ENCODE data around the gene IL13RA1. TPM values are rescaled to one million over a fixed set of nuclear protein-coding genes. Genes with fewer than 3 reads are reported as not detected.

Gene IL13RA1
- total and polyA plus RNA-seq, 10 of the 15 experiments (the other 5 are each of a cell fraction or from before 2014, with no cell fraction given): 2.3 to 14.2 (median 8.4) TPM

GRCh38 chrX:118740276-118740889 lies 13.0 kb downstream of the IL13RA1 start:
- CTCF ChIA-PET: interaction anchor here (0.6 to 1.2 kb wide), 4 partner anchors 10 to 12 kb away, joined by 3 to 4 read pairs (median 3); no protein-coding TSS in a partner anchor
- Histone ChIP-seq H3K79me2 (ENCODE audit: control insufficient read depth, insufficient read depth, low read length) (no peaks in the 10 kb centered on the region), H4K20me1 (ENCODE audit: control insufficient read depth, insufficient read depth) (no peaks in the 10 kb centered on the region; the same call in 1 of the 2 replicates), H3K27me3 (replicated peaks in 1 of 2; ENCODE audit: control insufficient read depth in 2 of 2, insufficient read depth in 2 of 2, low read length in 1 of 2) (0 out of 4 replicates have a peak, but pooled peaks cover 0 to 2% of the 10 kb centered on the region in 2 experiments), H3K9me3 (replicated peaks; ENCODE audit: control insufficient read depth, insufficient read depth, low read length) (peaks cover 1% of the 10 kb centered on the region; the same call in 2 of the 3 replicates), H3K4me1 (ENCODE audit: control insufficient read depth, insufficient read depth, low read length) (peaks cover 2% of the 10 kb centered on the region; the same call in 1 of the 2 replicates), H3K36me3 (ENCODE audit: control insufficient read depth in 2 of 2, insufficient read depth in 2 of 2, low read length in 1 of 2) (no peaks in the 10 kb centered on the region), H3K4me2 (ENCODE audit: control insufficient read depth, insufficient read depth) (no peak overlapping the region), H3K27ac (ENCODE audit: control insufficient read depth, insufficient read depth) (no peak overlapping the region), H3K4me3 (no peak overlapping the region), H2AFZ (ENCODE audit: control insufficient read depth, low read depth, low read length) (no peak overlapping the region), H3K9ac (ENCODE audit: control insufficient read depth, insufficient read depth, low read length) (no peak overlapping the region)
- SMC1A ChIA-PET (ENCODE audit: uncharacterized antibody, unreplicated experiment): interaction anchor here (1.2 to 5.3 kb wide), 3 partner anchors 10 to 14 kb away, joined by 3 to 21 read pairs (median 4); no protein-coding TSS in a partner anchor
- intact Hi-C loops (cut with micrococcal nuclease; ENCODE audit: unreplicated experiment) (no loop called here), in situ Hi-C loops (cut with MboI) (no loop called here)
- 8% methylated on average over 5 of the region's 5 CpGs for WGBS (ENCODE audit: insufficient coverage, insufficient replicate concordance, low lambda C conversion rate, missing lambda C conversion rate)
- ATAC-seq (no peak), DNase-seq (ENCODE audit: low read depth, low spot score) (no peak), FAIRE-seq (no peak)
- BruUV-seq (replicated peaks): no TSS peak
- TF ChIP-seq YBX1 (IDR thresholded peaks at IDR 0.05): no peak
- POLR2A ChIA-PET: interaction anchor here (1.8 kb wide), 1 partner anchor 11 kb away, joined by 6 read pairs; no protein-coding TSS in a partner anchor
- RAD21 ChIA-PET (ENCODE audit: unreplicated experiment): no interaction called here

- 20% methylated on average over 2 of the region's 2 CpGs for WGBS (ENCODE audit: insufficient coverage, insufficient replicate concordance, low lambda C conversion rate, missing lambda C conversion rate)
- CTCF ChIA-PET: interaction anchor here (0.7 to 1.2 kb wide), 2 partner anchors 10 to 11 kb away, joined by 3 to 4 read pairs; no protein-coding TSS in a partner anchor
- no TSS peak for BruUV-seq (replicated peaks)
These were observed 14.8 kb downstream of the IL13RA1 start for GRCh38 chrX:118742176-118742575.

More at GRCh38 chrX:118742176-118742575, 14.8 kb downstream of the IL13RA1 start:
- H3K4me3 ChIP-seq: no peak overlapping the region
- ATAC-seq (no peak), DNase-seq (ENCODE audit: low read depth, low spot score) (no peak), FAIRE-seq (no peak)
- no peak overlapping the region for H3K27ac ChIP-seq (ENCODE audit: control insufficient read depth, insufficient read depth)
- no peaks in the 10 kb centered on the region for H3K4me1 ChIP-seq (ENCODE audit: control insufficient read depth, insufficient read depth, low read length)
- no peak overlapping the region for H2AFZ ChIP-seq (ENCODE audit: control insufficient read depth, low read depth, low read length)
- H3K36me3 ChIP-seq (ENCODE audit: control insufficient read depth in 2 of 2, insufficient read depth in 2 of 2, low read length in 1 of 2): no peaks in the 10 kb centered on the region
- RAD21 ChIA-PET (ENCODE audit: unreplicated experiment): interaction anchor here (0.6 kb wide), 1 partner anchor 1469 kb away, joined by 3 read pairs; no protein-coding TSS in a partner anchor
- in situ Hi-C loops (cut with MboI): no loop called here
- SMC1A ChIA-PET (ENCODE audit: uncharacterized antibody, unreplicated experiment): interaction anchor here (1.1 to 5.3 kb wide), 2 partner anchors 11 to 12 kb away, joined by 4 to 21 read pairs; no protein-coding TSS in a partner anchor
- H3K9me3 ChIP-seq (replicated peaks; ENCODE audit: control insufficient read depth, insufficient read depth, low read length): peaks cover 1% of the 10 kb centered on the region; the same call in 2 of the 3 replicates
- H4K20me1 ChIP-seq (ENCODE audit: control insufficient read depth, insufficient read depth): no peaks in the 10 kb centered on the region; the same call in 1 of the 2 replicates
- H3K4me2 ChIP-seq (ENCODE audit: control insufficient read depth, insufficient read depth): no peak overlapping the region
- POLR2A ChIA-PET: no interaction called here
- H3K27me3 ChIP-seq (replicated peaks in 1 of 2; ENCODE audit: control insufficient read depth in 2 of 2, insufficient read depth in 2 of 2, low read length in 1 of 2): 0 out of 4 replicates have a peak, but pooled peaks cover 0 to 2% of the 10 kb centered on the region in 2 experiments
- no peaks in the 10 kb centered on the region for H3K79me2 ChIP-seq (ENCODE audit: control insufficient read depth, insufficient read depth, low read length)
- no peak overlapping the region for H3K9ac ChIP-seq (ENCODE audit: control insufficient read depth, insufficient read depth, low read length)
- TF ChIP-seq TAF1 (IDR thresholded peaks at IDR 0.05; ENCODE audit: borderline replicate concordance, low read depth, low read length) (no peak), MEF2A (IDR thresholded peaks at IDR 0.05; ENCODE audit: insufficient read depth, low read depth, low read length) (no peak), SMAD1 (IDR thresholded peaks at IDR 0.05; ENCODE audit: low read depth, partially characterized antibody) (no peak), PRDM15 (CRISPR knock-in tag; IDR thresholded peaks at IDR 0.05) (no peak), MLLT1 (IDR thresholded peaks at IDR 0.05) (no peak), SREBF2 (IDR thresholded peaks at IDR 0.05; ENCODE audit: low read length) (no peak), NKRF (conservative IDR thresholded peaks at IDR 0.05) (no peak)
- intact Hi-C loops (cut with micrococcal nuclease; ENCODE audit: unreplicated experiment): no loop called here
